OCI-LY1 (cell line): ENCODE results near the gene EFHD2.
"Not testable (repeated sequence)": the region's sequence is repeated elsewhere in the genome, so short reads cannot be mapped to it uniquely, and the experiment has no call there.

ENCODE experiments used
- H2AFZ ChIP-seq: fragments of 200-600 bp; sonication (generic), shearing (Covaris generic); 2 replicates; pipeline ENCODE4 v1.6.0; 2014; ENCODE audit warnings: antibody characterized with exemption, mild to moderate bottlenecking, low read length
- H3F3A ChIP-seq: fragments of 200-600 bp; sonication (generic), shearing (Covaris generic); 2 replicates; pipeline ENCODE4 v1.6.0; 2014; ENCODE audit warnings: mild to moderate bottlenecking, antibody characterized with exemption, low read length, moderate library complexity; ENCODE audit not compliant: insufficient read depth
- H3K27ac ChIP-seq: fragments of 200-600 bp; sonication (generic); 2 replicates; pipeline ENCODE4 v1.5.1; 2014; ENCODE audit warnings: low read length, mixed run types, mild to moderate bottlenecking, low read depth; ENCODE audit not compliant: poor library complexity, severe bottlenecking
- H3K27me3 ChIP-seq: fragments of 200-600 bp; sonication (generic); 2 replicates; pipeline ENCODE4 v1.6.0; 2014; ENCODE audit warnings: antibody characterized with exemption, mild to moderate bottlenecking, low read length, moderate library complexity; ENCODE audit not compliant: insufficient read depth
- H3K36me3 ChIP-seq: fragments of 200-600 bp; sonication (generic); 2 replicates; pipeline ENCODE4 v1.6.1; 2014; ENCODE audit warnings: mild to moderate bottlenecking, antibody characterized with exemption, low read length, moderate library complexity, mixed read lengths; ENCODE audit not compliant: insufficient read depth
- H3K4me1 ChIP-seq: fragments of 200-600 bp; sonication (generic); 2 replicates; pipeline ENCODE4 v1.5.1; 2014; ENCODE audit warnings: mild to moderate bottlenecking, low read length, moderate library complexity; ENCODE audit not compliant: insufficient read depth, severe bottlenecking
- H3K4me2 ChIP-seq: fragments of 200-600 bp; sonication (generic), shearing (Covaris generic); 2 replicates; pipeline ENCODE4 v1.6.1; 2014; ENCODE audit warnings: low read length
- H3K4me3 ChIP-seq: fragments of 200-600 bp; sonication (generic); 2 replicates; pipeline ENCODE4 v1.5.1; 2014; ENCODE audit warnings: low read length, low read depth, mild to moderate bottlenecking, mixed read lengths; ENCODE audit not compliant: poor library complexity, severe bottlenecking
- H3K79me2 ChIP-seq: fragments of 200-600 bp; shearing (Covaris generic); 2 replicates; pipeline ENCODE4 v1.6.1; 2016; ENCODE audit warnings: mixed run types, low read length, mixed read lengths; ENCODE audit not compliant: insufficient read depth
- H3K9ac ChIP-seq: fragments of 200-600 bp; sonication (generic), shearing (Covaris generic); 2 replicates; pipeline ENCODE4 v1.6.1; 2014; ENCODE audit warnings: mild to moderate bottlenecking, low read length, mixed read lengths
- H3K9me2 ChIP-seq: fragments of 200-600 bp; sonication (generic), shearing (Covaris generic); 2 replicates; pipeline ENCODE4 v1.6.1; 2014; ENCODE audit warnings: low read depth, mild to moderate bottlenecking, low read length, mixed read lengths
- H3K9me3 ChIP-seq: fragments of 200-600 bp; shearing (Covaris generic); 2 replicates; pipeline ENCODE4 v1.6.1; 2014; ENCODE audit warnings: low read length, mixed read lengths
- H4K20me1 ChIP-seq: fragments of 200-600 bp; sonication (generic), shearing (Covaris generic); 2 replicates; pipeline ENCODE4 v1.6.0; 2016; ENCODE audit warnings: mild to moderate bottlenecking, low read length; ENCODE audit not compliant: insufficient read depth
- CTCF ChIP-seq: fragments of 200-600 bp; sonication (generic), shearing (Covaris generic); IDR thresholded peaks from 2 replicates; pipeline ENCODE4 v1.5.1; 2017; ENCODE audit warnings: mild to moderate bottlenecking, antibody characterized with exemption, low read length, moderate library complexity, mixed read lengths
- EZH2 ChIP-seq: fragments of 200-600 bp; sonication (generic), shearing (Covaris generic); IDR thresholded peaks from 2 replicates; pipeline ENCODE4 v1.8.0; 2017; ENCODE audit warnings: borderline replicate concordance, mixed run types, mild to moderate bottlenecking, antibody characterized with exemption, low read length, moderate library complexity, mixed read lengths

EFHD2 gene

DNA sequence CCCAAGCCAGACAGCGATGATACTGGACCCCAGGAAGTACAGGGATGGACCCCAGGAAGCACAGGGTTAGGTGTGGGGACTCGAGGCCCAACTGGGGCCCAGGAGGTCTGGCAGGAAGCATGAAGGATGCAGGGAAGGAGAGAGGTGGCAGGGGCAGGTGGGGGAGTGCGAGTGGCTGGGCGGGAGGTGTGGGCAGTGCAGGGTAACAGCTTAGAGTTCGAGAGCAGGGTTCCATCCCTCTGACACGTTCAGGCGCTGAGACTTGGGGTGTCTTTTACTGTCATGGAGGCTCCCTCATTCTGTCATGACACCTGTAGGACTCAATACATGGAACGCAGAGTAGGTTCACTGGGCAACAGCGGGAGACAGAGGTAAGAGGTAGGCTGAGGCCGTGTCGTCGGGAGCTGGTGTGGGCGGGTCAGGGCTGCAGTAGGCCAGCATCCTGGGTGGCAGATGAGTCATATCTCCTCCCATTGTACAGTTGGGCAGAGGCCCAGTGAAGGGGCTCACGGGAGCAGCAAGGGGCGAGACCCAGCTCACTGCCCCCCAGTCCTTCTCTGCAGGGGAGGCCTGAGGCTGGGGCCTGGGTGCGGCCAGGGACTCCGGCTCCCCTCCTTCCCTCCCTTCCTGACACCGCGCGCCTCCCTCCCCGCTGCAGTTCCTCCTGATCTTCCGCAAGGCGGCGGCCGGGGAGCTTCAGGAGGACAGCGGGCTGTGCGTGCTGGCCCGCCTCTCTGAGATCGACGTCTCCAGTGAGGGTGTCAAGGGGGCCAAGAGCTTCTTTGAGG, 17.0 kb downstream of the EFHD2 start:
- TF ChIP-seq CTCF (no peak), EZH2 (no peak)
- Histone ChIP-seq H3K9me3 (no peaks in the 10 kb centered on the region), H3K27me3 (no peaks in the 10 kb centered on the region), H2AFZ (no peak overlapping the region), H3F3A (no peaks in the 10 kb centered on the region), H3K36me3 (no peaks in the 10 kb centered on the region), H3K4me2 (no peak overlapping the region), H3K79me2 (no peaks in the 10 kb centered on the region), H3K9me2 (no peaks in the 10 kb centered on the region), H4K20me1 (no peaks in the 10 kb centered on the region), H3K9ac (no peak overlapping the region), H3K27ac (no peak overlapping the region), H3K4me3 (no peak overlapping the region), H3K4me1 (no peaks in the 10 kb centered on the region)

DNA sequence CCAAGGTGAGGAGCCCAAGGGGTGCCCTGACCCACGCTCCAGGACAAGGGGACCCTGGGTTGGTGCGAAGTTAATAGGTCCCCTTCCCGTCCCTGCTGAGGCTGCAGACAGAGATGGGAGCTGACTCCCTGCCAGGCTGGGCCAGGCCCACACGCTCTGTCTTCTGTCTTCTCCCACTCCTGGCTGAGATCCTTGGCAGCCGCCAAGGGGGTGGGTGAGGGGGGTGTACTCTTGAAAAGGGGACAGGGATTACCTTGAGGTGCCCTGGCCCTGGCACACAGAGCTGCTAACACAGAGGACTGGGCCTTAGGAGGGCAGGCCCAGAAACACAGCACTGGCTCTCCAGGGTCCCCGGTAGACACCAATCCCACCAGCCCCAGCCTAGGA, 17.6 kb downstream of the EFHD2 start:
- Histone ChIP-seq H3K27me3 (no peaks in the 10 kb centered on the region), H2AFZ (no peak overlapping the region), H3K9me2 (no peaks in the 10 kb centered on the region), H3K4me2 (no peak overlapping the region), H3K9ac (no peak overlapping the region), H3F3A (no peaks in the 10 kb centered on the region), H3K27ac (no peak overlapping the region), H3K9me3 (no peaks in the 10 kb centered on the region), H4K20me1 (no peaks in the 10 kb centered on the region), H3K79me2 (no peaks in the 10 kb centered on the region), H3K36me3 (no peaks in the 10 kb centered on the region), H3K4me3 (no peak overlapping the region), H3K4me1 (no peaks in the 10 kb centered on the region)
- TF ChIP-seq CTCF (no peak), EZH2 (no peak)

DNA sequence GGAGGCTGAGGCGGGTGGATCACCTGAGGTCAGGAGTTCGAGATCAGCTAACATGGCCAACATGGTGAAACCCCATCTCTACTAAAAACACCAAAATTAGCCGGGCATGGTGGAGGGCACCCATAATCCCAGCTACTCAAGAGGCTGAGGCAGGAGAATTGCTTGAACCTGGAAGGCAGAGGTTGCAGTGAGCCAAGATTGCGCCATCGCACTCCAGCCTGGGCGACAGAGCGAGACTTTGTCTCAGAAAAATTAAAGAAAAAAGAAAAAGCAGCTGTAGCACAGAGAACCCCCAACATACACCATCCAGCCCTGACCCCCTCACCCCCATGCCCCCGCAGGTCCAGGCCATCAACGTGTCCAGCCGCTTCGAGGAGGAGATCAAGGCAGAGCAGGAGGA, 18.6 kb downstream of the EFHD2 start:
- not testable (repeated sequence) for H2AFZ ChIP-seq, H3K4me1 ChIP-seq, H3K9me2 ChIP-seq, H3K79me2 ChIP-seq, H3F3A ChIP-seq, H4K20me1 ChIP-seq, H3K27me3 ChIP-seq, H3K36me3 ChIP-seq, H3K9ac ChIP-seq, H3K4me2 ChIP-seq, H3K4me3 ChIP-seq, H3K27ac ChIP-seq, H3K9me3 ChIP-seq

DNA sequence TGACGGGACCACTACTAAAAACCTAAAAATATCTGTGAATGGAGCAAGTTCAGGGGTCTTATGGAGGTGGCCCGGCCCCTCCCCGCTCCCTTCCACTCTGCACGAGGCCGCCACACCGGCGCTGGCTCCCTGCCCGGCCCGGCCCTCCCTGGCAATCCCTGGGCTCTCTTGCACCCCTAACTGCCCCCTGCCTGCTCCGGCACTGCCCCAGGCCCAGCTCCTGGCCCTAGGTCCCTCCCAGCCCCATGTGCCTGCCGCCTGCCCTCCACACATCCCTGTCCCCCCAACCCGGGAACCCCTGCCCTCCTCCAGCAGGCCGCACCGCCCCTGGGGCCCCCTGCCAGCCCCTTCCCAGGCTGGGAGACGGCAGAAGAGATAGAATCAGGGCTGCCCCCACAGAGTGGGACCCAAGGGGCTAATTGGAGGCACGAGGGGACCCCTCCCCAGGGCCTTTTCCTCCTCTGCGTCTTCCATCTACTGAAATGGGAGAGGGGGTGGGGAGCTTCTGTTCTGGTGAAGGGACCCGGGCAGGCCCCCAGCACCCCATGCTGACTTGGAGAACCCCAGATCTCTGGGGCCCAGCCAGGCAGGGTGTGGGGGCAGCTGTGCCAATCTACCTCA, 19.2 kb downstream of the EFHD2 start:
- H2AFZ ChIP-seq = no peak overlapping the region
- H3K4me2 ChIP-seq = no peak overlapping the region
- H3K9me2 ChIP-seq = no peaks in the 10 kb centered on the region
- no peak for TF ChIP-seq EZH2
- no peak for TF ChIP-seq CTCF
- H3K36me3 ChIP-seq = no peaks in the 10 kb centered on the region
- no peak overlapping the region for H3K9ac ChIP-seq
- H3K4me1 ChIP-seq = no peaks in the 10 kb centered on the region
- H3K4me3 ChIP-seq = no peak overlapping the region
- no peaks in the 10 kb centered on the region for H4K20me1 ChIP-seq
- H3K27ac ChIP-seq = no peak overlapping the region
- H3F3A ChIP-seq = no peaks in the 10 kb centered on the region
- peaks cover 5% of the 10 kb centered on the region; the same call in 1 of the 2 replicates for H3K27me3 ChIP-seq
- H3K9me3 ChIP-seq = no peaks in the 10 kb centered on the region
- no peaks in the 10 kb centered on the region for H3K79me2 ChIP-seq
